GM21515 (cell line): Measurements from ENCODE around the gene IFI35.
"Not testable (repeated sequence)": the region's sequence is repeated elsewhere in the genome, so short reads cannot be mapped to it uniquely, and the experiment has no call there.

Experiments
- ATAC-seq: cut with Tn5 transposase; IDR thresholded peaks from one replicate; pipeline ENCODE4 v1.9.1; 2021; ENCODE audit not compliant: unreplicated experiment

IFI35 gene

GRCh38 chr17:43044024-43044423 is 37.4 kb downstream of the IFI35 start:
- ATAC-seq = no peak

- ATAC-seq = no peak
These were observed 45.4 kb downstream of the IFI35 start for GRCh38 chr17:43051969-43052368.

GRCh38 chr17:43053008-43053407 is 46.4 kb downstream of the IFI35 start:
- ATAC-seq = not testable (repeated sequence)

- no peak for ATAC-seq
These were observed 49.5 kb downstream of the IFI35 start for GRCh38 chr17:43056051-43056450.

- no peak for ATAC-seq
These were observed 56.5 kb downstream of the IFI35 start for GRCh38 chr17:43062984-43063638.
